HepG2 (cell line): ENCODE measurements around the gene ST7L. TPM values are rescaled to one million over a fixed set of nuclear protein-coding genes. Genes with fewer than 3 reads are reported as not detected.

Source experiments
- ATF7 ChIP-seq, 2 experiments: fragments of 450-650 bp in 1 of 2; sonication (generic) in 1 of 2; formaldehyde crosslinking in 1 of 2; IDR thresholded peaks; 2 replicates each; pipeline versions ENCODE4 v1.4.0 to v1.6.1; 2016 to 2020; ENCODE audit warnings: antibody characterized with exemption in 1 of 2, mild to moderate bottlenecking in 1 of 2, missing genetic modification reagents in 1 of 2
- GABPA ChIP-seq, 2 experiments: IDR thresholded peaks; 2 replicates each; pipeline ENCODE4 v1.6.1; 2011 to 2016; ENCODE audit warnings: low read depth in 2 of 2, low read length in 1 of 2, missing biosample characterization in 1 of 2, missing genetic modification characterization in 1 of 2
- HIVEP1 ChIP-seq: sonication (generic); formaldehyde crosslinking; IDR thresholded peaks from 2 replicates; pipeline ENCODE4 v1.4.0; 2020; ENCODE audit warnings: mild to moderate bottlenecking, missing genetic modification reagents
- HNRNPUL1 ChIP-seq: fragments of 200-400 bp; formaldehyde crosslinking; IDR thresholded peaks from 2 replicates; pipeline ENCODE4 v1.6.1; 2017; ENCODE audit warnings: low read depth, mild to moderate bottlenecking, low read length, moderate library complexity
- HOXA7 ChIP-seq: sonication (generic); formaldehyde crosslinking; IDR thresholded peaks from 2 replicates; pipeline ENCODE4 v1.8.1; 2022; ENCODE audit warnings: mild to moderate bottlenecking, missing genetic modification reagents, moderate library complexity
- MTF1 ChIP-seq: sonication (generic); formaldehyde crosslinking; IDR thresholded peaks from 2 replicates; pipeline ENCODE4 v1.5.0; 2020; ENCODE audit warnings: missing genetic modification reagents
- NCOR1 ChIP-seq: fragments of 200-600 bp; sonication (generic); IDR thresholded peaks from 2 replicates; pipeline ENCODE4 v1.7.0; 2017; ENCODE audit warnings: antibody characterized with exemption, low read length, borderline replicate concordance
- NFKB2 ChIP-seq: sonication (generic); formaldehyde crosslinking; IDR thresholded peaks from 2 replicates; pipeline ENCODE4 v1.4.0; 2020; ENCODE audit warnings: missing genetic modification reagents, borderline replicate concordance
- SALL2 ChIP-seq: sonication (generic); formaldehyde crosslinking; IDR thresholded peaks from 2 replicates; pipeline ENCODE4 v1.8.1; 2023; ENCODE audit warnings: mild to moderate bottlenecking, missing genetic modification reagents, inconsistent platforms
- SNAI1 ChIP-seq: sonication (generic); formaldehyde crosslinking; IDR thresholded peaks from 2 replicates; pipeline ENCODE4 v1.5.0; 2020; ENCODE audit warnings: mild to moderate bottlenecking, missing genetic modification reagents, borderline replicate concordance
- ZBTB20 ChIP-seq: sonication (generic); formaldehyde crosslinking; IDR thresholded peaks from 2 replicates; pipeline ENCODE4 v1.8.1; 2023; ENCODE audit warnings: missing genetic modification reagents, low read depth, mild to moderate bottlenecking, borderline replicate concordance
- ZNF317 ChIP-seq: sonication (generic); formaldehyde crosslinking; IDR thresholded peaks from 2 replicates; pipeline ENCODE4 v1.5.0; 2020; ENCODE audit warnings: mild to moderate bottlenecking, missing genetic modification reagents
- ZNF562 ChIP-seq: sonication (generic); formaldehyde crosslinking; IDR thresholded peaks from 2 replicates; pipeline ENCODE4 v1.8.0; 2022; ENCODE audit warnings: missing genetic modification reagents, borderline replicate concordance
- ZNF839 ChIP-seq: sonication (generic); formaldehyde crosslinking; IDR thresholded peaks from 2 replicates; pipeline ENCODE4 v1.4.0; 2020; ENCODE audit warnings: missing genetic modification reagents, mild to moderate bottlenecking, borderline replicate concordance
- ZZZ3 ChIP-seq: sonication (generic); formaldehyde crosslinking; IDR thresholded peaks from 2 replicates; pipeline ENCODE4 v1.4.0; 2020; ENCODE audit warnings: missing genetic modification reagents, mild to moderate bottlenecking, borderline replicate concordance
- polyA plus RNA-seq, 8 experiments: library from polyadenylated mRNA; depleted of rRNA in 3 of 8; stranded (reverse) in 7 of 8; unstranded in 1 of 8; fragments of >200 nt; fragmentation: Illumina TruSeq in 4 of 8; extraction: Trizol in 4 of 8; gene quantifications; 2 replicates each; pipeline versions ENCODE4 v1.2.1 to v1.2.3, GENCODE V29; 2011 to 2016; ENCODE audit warnings: low read depth in 4 of 8, missing spikeins in 1 of 8, mixed read lengths in 1 of 8; ENCODE audit not compliant: insufficient read depth in 1 of 8
- total RNA-seq, 5 experiments: library from RNA; depleted of rRNA; stranded (reverse); fragments of >200 nt; fragmentation: Illumina TruSeq; extraction: Trizol; gene quantifications; 2 replicates each; pipeline ENCODE4 v1.2.3, GENCODE V29; 2016; ENCODE audit warnings: low read depth in 1 of 5
- TF ChIP-seq, protein P1 (sequence below), 2 experiments: sonication (generic) in 1 of 2; formaldehyde crosslinking in 1 of 2; IDR thresholded peaks; 2 replicates each; pipeline versions ENCODE4 v1.4.0 to v1.6.1; 2016 to 2020; ENCODE audit warnings: borderline replicate concordance in 1 of 2, low read depth in 1 of 2, mild to moderate bottlenecking in 1 of 2, missing genetic modification reagents in 1 of 2
- TF ChIP-seq, protein P2 (sequence below): sonication (generic); formaldehyde crosslinking; IDR thresholded peaks from 2 replicates; pipeline ENCODE4 v1.4.0; 2020; ENCODE audit warnings: missing genetic modification reagents
- TF ChIP-seq, protein P3 (sequence below): fragments of 450-650 bp; IDR thresholded peaks from 2 replicates; pipeline ENCODE4 v1.6.1; 2017; ENCODE audit warnings: mild to moderate bottlenecking

Gene ST7L
- total and polyA plus RNA-seq, 2 of the 13 experiments (the other 11 are each of a cell fraction or from before 2014, with no cell fraction given): 8.6 to 19.9 TPM

DNA sequence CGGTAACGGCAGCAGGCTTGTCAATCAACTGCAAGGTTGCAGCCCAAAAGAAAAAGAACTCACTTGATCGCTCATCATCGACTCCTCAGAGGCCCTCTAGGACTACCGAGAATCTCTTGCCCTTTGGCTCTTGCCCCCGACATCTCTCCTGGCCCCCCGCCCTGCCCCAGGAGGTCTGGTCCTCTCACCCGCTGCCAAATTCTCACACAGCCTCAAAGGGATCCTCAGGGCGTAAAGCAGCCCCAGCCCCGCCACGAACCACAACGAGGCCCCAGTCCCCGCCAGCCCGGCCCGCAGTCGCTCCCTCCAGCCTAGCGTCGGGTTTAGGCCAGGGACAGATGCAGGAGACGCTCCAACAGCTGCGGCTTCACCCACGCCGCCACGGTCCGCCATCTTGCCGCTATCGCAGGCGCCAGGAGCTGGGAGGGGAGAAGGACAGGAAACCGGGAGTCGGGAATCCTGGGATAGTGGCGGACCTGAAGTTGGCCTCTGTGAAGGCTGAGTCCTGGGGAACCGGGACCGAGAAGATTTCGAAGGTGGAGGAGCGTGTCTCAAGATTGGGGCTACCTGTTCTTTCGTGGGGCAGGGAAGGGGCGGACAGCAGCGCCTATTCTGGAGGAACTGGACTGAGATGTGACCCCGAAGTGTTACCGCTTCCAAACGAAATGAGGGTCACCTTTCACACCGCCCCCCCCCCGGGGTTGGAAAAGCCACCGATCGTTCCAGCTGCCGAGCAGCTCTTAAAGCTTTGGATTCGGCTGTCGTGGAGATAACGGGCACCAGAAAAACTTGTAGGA lies at the start of gene ST7L (continued):
- TF ChIP-seq, protein P1, sequence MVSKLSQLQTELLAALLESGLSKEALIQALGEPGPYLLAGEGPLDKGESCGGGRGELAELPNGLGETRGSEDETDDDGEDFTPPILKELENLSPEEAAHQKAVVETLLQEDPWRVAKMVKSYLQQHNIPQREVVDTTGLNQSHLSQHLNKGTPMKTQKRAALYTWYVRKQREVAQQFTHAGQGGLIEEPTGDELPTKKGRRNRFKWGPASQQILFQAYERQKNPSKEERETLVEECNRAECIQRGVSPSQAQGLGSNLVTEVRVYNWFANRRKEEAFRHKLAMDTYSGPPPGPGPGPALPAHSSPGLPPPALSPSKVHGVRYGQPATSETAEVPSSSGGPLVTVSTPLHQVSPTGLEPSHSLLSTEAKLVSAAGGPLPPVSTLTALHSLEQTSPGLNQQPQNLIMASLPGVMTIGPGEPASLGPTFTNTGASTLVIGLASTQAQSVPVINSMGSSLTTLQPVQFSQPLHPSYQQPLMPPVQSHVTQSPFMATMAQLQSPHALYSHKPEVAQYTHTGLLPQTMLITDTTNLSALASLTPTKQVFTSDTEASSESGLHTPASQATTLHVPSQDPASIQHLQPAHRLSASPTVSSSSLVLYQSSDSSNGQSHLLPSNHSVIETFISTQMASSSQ (IDR thresholded peaks at IDR 0.05; ENCODE audit: low read depth): no peak
- TF ChIP-seq, protein P1 (CRISPR knock-in tag; IDR thresholded peaks at IDR 0.05; ENCODE audit: borderline replicate concordance): peak; percentile 56; the same call in 1 of the 2 replicates
- TF ChIP-seq ZNF562 (CRISPR knock-in tag) (no peak), SNAI1 (no peak), NCOR1 (no peak), HOXA7 (CRISPR knock-in tag) (no peak), MTF1 (CRISPR knock-in tag) (no peak), ZBTB20 (CRISPR knock-in tag) (no peak), SALL2 (CRISPR knock-in tag) (peak; percentile 83), HIVEP1 (CRISPR knock-in tag) (no peak; the same call in 1 of the 2 replicates), NFKB2 (CRISPR knock-in tag) (peak; percentile 53; the same call in 1 of the 2 replicates), HNRNPUL1 (no peak), ZNF317 (CRISPR knock-in tag) (no peak), GABPA (IDR thresholded peaks at IDR 0.05; ENCODE audit: low read depth, low read length) (peak; percentile 63), GABPA (CRISPR knock-in tag; IDR thresholded peaks at IDR 0.05; ENCODE audit: low read depth) (peak; percentile 85), ZZZ3 (CRISPR knock-in tag) (no peak), ATF7 (IDR thresholded peaks at IDR 0.05) (no peak), ATF7 (CRISPR knock-in tag; IDR thresholded peaks at IDR 0.05) (no peak; the same call in 1 of the 2 replicates), ZNF839 (peak; percentile 67; the same call in 1 of the 2 replicates)
- TF ChIP-seq, protein P2, sequence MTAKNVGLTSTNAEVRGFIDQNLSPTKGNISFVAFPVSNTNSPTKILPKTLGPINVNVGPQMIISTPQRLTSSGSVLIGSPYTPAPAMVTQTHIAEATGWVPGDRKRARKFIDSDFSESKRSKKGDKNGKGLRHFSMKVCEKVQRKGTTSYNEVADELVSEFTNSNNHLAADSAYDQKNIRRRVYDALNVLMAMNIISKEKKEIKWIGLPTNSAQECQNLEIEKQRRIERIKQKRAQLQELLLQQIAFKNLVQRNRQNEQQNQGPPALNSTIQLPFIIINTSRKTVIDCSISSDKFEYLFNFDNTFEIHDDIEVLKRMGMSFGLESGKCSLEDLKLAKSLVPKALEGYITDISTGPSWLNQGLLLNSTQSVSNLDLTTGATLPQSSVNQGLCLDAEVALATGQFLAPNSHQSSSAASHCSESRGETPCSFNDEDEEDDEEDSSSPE (CRISPR knock-in tag): peak; percentile 37; the same call in 1 of the 2 replicates
- TF ChIP-seq, protein P3, sequence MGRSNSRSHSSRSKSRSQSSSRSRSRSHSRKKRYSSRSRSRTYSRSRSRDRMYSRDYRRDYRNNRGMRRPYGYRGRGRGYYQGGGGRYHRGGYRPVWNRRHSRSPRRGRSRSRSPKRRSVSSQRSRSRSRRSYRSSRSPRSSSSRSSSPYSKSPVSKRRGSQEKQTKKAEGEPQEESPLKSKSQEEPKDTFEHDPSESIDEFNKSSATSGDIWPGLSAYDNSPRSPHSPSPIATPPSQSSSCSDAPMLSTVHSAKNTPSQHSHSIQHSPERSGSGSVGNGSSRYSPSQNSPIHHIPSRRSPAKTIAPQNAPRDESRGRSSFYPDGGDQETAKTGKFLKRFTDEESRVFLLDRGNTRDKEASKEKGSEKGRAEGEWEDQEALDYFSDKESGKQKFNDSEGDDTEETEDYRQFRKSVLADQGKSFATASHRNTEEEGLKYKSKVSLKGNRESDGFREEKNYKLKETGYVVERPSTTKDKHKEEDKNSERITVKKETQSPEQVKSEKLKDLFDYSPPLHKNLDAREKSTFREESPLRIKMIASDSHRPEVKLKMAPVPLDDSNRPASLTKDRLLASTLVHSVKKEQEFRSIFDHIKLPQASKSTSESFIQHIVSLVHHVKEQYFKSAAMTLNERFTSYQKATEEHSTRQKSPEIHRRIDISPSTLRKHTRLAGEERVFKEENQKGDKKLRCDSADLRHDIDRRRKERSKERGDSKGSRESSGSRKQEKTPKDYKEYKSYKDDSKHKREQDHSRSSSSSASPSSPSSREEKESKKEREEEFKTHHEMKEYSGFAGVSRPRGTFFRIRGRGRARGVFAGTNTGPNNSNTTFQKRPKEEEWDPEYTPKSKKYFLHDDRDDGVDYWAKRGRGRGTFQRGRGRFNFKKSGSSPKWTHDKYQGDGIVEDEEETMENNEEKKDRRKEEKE: no peak
